ENCODE results near the gene PGS1. TPM values are rescaled to one million over a fixed set of nuclear protein-coding genes. Genes with fewer than 3 reads are reported as not detected.
"Not testable (repeated sequence)": the region's sequence is repeated elsewhere in the genome, so short reads cannot be mapped to it uniquely, and the experiment has no call there.

PGS1 gene
- total RNA-seq (10 to 100 TPM; 50.4 to 58.4 TPM), polyA plus RNA-seq (ENCODE audit: insufficient read depth, low read depth, low replicate concordance) (34.9 TPM)
- long read RNA-seq, donor 1, partial matches to known transcripts = 0 of 4 reads
- long read RNA-seq, donor 1, other reads (novel, unspliced or antisense) = 0 of 4 reads
- long read RNA-seq, donor 2, partial matches to known transcripts = 0 of 2 reads
- long read RNA-seq, donor 2, other reads (novel, unspliced or antisense) = 0 of 2 reads

DNA sequence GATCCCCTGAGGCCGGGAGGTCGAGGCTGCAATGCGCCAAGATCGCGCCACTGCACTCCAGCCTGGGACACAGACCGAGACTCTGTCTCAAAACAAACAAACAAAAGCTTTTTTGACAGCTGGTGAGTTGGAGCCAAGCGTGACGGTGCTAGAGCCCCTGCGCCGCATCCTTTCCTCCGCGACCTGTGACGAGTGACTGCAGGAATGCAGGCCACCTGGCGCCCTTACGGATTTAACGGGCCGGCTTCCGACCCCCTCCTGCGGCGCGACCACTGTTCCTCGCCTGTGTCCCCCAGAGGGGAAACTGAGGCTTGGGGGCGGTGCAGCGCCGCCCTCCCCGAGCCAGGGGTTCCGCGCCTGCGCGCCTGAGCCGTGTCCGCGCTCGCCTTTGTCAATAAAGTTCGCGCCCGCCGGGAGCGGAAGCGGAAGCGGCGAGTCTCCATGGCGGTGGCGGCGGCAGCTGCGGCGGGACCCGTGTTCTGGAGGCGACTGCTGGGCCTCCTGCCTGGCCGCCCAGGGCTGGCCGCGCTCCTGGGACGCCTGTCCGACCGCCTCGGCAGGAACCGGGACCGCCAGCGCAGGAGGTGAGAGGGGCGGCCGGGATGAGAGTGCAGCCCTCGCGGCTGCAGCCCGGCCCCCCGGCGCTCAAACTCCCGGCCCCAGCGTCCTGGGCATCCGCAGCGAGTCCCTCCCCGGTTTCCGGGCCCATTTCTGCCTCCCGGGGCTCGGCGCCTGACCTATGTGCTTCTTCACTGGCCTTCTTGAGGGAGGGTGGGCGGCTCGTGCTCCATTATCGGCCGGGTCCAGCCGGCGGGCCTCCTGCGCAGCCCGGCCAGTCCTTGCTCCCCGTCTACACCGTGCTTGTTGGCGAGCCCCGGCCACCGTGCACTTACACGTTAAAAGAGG is at the start of gene PGS1:
TSS of gene PGS1 (plus strand) at position 425 of the 906 bp plus-strand sequence. CDS start at position 442, 17 bp downstream.
- 3 to 5% methylated on average over 22 to 88 of the region's 89 CpGs for WGBS, 2 donors

GRCh38 chr17:78329263-78330059 is 49.0 kb upstream of the PGS1 start:
- intact Hi-C loops (cut with DNase I; ENCODE audit: low total_unique reads) = no loop called here
- Histone ChIP-seq H3K27me3 (no peaks in the 10 kb centered on the region), H3K27ac (no peak overlapping the region), H3K9me3 (no peaks in the 10 kb centered on the region), H3K4me3 (no peak overlapping the region), H3K4me1 (peaks cover 11% of the 10 kb centered on the region), H3K36me3 (ENCODE audit: low read depth, missing control alignments) (no peaks in the 10 kb centered on the region)
- DNase-seq = no peak
- 79 to 81% methylated on average over 10 to 15 of the region's 16 CpGs for WGBS, 2 donors
- TF ChIP-seq, protein P1, sequence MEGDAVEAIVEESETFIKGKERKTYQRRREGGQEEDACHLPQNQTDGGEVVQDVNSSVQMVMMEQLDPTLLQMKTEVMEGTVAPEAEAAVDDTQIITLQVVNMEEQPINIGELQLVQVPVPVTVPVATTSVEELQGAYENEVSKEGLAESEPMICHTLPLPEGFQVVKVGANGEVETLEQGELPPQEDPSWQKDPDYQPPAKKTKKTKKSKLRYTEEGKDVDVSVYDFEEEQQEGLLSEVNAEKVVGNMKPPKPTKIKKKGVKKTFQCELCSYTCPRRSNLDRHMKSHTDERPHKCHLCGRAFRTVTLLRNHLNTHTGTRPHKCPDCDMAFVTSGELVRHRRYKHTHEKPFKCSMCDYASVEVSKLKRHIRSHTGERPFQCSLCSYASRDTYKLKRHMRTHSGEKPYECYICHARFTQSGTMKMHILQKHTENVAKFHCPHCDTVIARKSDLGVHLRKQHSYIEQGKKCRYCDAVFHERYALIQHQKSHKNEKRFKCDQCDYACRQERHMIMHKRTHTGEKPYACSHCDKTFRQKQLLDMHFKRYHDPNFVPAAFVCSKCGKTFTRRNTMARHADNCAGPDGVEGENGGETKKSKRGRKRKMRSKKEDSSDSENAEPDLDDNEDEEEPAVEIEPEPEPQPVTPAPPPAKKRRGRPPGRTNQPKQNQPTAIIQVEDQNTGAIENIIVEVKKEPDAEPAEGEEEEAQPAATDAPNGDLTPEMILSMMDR (IDR thresholded peaks at IDR 0.05) = no peak
- TF ChIP-seq POLR2A (IDR thresholded peaks at IDR 0.05) = no peak

More for the DNA sequence above, at the start of gene PGS1:
- H3K36me3 ChIP-seq (ENCODE audit: low read depth, missing control alignments) = no peaks in the 10 kb centered on the region
- TF ChIP-seq, protein P1 (IDR thresholded peaks at IDR 0.05) = no peak
- no peak for TF ChIP-seq POLR2A (IDR thresholded peaks at IDR 0.05)
- peaks cover 9% of the 10 kb centered on the region for H3K4me1 ChIP-seq
- DNase-seq = peak; percentile 85
- no peaks in the 10 kb centered on the region for H3K27me3 ChIP-seq
- H3K27ac ChIP-seq = peak within 1 kb of the TSS; percentile 73 to 86
- intact Hi-C loops (cut with DNase I; ENCODE audit: low total_unique reads) = no loop called here
- H3K4me3 ChIP-seq = peak within 1 kb of the TSS; percentile 93 to 97
- no peaks in the 10 kb centered on the region for H3K9me3 ChIP-seq

- no peaks in the 10 kb centered on the region for H3K4me1 ChIP-seq
- TF ChIP-seq, protein P1 (IDR thresholded peaks at IDR 0.05) = no peak
- no peak for TF ChIP-seq POLR2A (IDR thresholded peaks at IDR 0.05)
- intact Hi-C loops (cut with DNase I; ENCODE audit: low total_unique reads) = no loop called here
- H3K27ac ChIP-seq = no peak overlapping the region
- H3K36me3 ChIP-seq (ENCODE audit: low read depth, missing control alignments) = no peaks in the 10 kb centered on the region
- no peak for DNase-seq
- H3K4me3 ChIP-seq = no peak overlapping the region
- H3K27me3 ChIP-seq = no peaks in the 10 kb centered on the region
- 83 to 90% methylated on average over 13 of the region's 13 CpGs for WGBS, 2 donors
- no peaks in the 10 kb centered on the region for H3K9me3 ChIP-seq
Measured at GRCh38 chr17:78330570-78331224, 47.8 kb upstream of the PGS1 start.

- H3K27me3 ChIP-seq; H3K4me1 ChIP-seq; DNase-seq; H3K4me3 ChIP-seq; H3K27ac ChIP-seq; H3K36me3 ChIP-seq (ENCODE audit: low read depth, missing control alignments); H3K9me3 ChIP-seq; intact Hi-C loops (cut with DNase I; ENCODE audit: low total_unique reads): not testable (repeated sequence)
- WGBS, 2 donors = 86 to 91% methylated on average over 12 of the region's 12 CpGs
Measured at GRCh38 chr17:78331355-78331754, 47.1 kb upstream of the PGS1 start.
